ENCODE data around the gene ITGA5.

ITGA5 gene

DNA sequence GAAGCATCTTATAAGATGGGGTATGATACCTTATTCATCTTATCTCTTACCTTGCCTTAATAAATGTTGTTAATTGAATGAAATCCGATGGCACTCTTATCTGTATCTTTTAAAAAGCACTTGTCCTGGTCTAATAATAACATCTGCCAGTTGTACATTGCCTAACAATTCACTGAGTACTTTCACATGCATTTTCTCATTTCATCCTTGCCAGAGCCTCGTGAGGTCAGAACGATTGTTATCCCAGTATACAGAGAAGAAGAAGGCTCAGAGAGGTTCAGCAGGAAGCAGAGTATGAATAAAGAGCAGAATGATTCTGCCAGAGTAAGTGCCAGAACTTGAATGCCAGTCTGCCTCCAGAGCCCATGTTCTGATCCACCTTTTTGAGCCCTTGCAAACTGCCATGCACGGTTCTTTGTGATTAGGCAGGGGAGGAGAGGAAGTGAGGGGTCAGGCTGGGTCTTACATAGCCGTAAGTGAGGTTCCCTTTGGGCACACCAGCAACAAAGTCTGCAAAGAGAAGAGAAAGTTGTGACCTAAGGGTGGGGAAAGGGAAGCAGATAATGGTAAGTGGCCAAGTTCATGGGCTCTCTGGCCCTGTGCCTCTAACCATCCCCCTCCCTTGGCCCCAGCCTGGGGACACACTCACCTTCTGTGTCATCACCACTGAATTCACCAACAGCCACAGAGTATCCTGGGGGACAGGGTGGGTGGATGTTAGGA, 11.7 kb downstream of the ITGA5 start:
- no peak for DNase-seq

DNA sequence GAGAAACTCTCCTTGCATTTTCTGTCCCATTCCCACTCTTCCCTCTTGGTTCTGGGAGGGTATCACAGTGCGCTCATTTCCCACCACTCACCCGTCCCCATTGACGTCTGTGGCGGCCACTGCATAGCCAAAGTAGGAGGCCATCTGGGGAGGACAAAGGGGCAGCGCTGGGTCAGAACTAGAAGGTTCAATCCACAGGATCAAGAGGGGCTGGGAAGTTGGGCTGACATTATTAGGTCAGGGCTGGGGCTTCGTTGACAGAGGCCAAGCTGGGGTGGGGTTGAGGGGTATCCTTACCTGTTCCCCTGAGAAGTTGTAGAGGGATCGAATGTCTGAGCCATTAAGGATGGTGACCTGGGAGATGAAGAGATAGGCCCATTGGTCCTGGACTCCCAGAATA, 13.5 kb downstream of the ITGA5 start:
- DNase-seq = no peak

DNA sequence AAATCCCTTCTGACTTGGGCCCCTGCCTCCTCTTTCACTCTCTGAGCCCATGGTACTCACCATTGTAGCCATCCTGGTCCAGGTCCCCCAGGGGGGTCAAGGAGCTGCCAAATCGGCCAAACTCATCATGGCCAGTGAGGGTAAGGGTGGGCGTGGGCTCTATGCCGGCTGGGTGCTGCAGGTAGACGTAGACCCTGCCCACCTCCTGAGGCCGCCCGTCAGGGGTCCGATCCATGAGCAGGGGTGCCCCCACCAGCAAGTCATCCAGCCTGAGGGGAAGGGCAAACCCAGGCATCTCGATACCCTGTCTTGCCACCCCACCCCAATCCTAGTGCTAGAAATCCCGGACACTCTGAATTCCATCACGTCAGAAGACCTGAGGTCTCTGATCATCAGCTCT, 14.0 kb downstream of the ITGA5 start:
- DNase-seq = no peak

DNA sequence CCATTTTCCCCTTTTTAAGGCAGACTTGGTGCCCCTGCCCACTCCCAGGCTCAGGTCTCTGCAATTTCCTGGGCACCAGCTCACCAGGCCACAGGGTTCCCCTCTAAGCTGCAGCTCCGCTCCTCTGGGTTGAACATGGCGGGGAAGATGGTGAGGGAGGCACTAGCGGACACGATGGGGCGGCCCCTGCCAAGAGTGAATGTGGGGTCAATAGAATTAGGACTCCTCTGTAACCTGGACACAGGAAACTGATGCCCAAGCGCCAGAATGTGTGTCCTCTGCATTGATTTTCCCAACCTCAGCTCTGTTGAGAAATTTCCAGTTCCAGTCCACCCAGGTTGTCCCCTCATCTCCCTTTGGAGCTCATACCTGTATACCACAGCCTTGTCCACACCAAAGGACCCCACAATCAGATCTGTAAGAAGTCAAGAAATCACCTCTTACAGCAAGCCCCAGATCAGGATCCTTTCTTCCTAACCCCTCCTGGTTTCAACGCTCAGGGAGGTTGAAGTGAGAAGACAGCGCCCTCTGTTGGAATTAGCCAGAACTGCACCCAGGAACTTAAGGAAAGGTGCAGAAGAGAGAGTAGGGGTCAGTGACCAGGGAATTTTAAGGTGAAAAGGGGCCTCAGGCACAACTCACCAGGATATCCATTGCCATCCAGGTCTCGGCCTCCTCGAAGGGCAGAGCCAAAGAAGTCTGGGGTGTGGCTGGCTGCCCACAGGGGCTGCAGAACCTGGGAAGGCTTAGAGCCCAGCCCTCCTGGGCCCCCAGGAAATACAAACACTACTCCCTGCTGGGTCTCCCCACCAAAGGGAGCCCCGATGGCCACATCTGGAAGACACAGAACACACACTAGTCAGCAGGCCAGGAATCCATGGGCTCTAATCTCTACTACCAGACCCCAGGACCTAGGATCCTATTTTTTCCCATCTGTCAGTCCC, 14.7 kb downstream of the ITGA5 start:
- peak; percentile 28 for DNase-seq

DNA sequence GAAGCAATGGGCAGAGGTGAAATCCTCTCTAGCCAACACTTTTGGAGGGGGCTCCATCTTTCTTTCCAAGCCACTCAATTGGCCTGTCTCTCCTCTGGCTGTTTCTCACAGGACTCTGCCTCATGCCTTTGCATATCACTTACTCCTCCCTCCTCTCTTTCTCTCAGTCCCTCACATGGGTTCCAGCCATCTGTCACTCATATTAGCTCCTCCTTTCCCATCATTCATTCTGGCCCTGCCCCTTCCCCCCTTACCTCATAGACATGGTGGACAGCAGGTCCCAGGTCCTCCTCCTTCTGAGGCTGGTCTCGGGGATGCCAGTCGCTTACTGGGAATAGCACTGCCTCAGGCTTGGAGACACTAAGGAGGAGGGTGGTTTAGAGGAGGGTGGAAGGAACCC, 17.9 kb downstream of the ITGA5 start:
- DNase-seq = no peak

DNA sequence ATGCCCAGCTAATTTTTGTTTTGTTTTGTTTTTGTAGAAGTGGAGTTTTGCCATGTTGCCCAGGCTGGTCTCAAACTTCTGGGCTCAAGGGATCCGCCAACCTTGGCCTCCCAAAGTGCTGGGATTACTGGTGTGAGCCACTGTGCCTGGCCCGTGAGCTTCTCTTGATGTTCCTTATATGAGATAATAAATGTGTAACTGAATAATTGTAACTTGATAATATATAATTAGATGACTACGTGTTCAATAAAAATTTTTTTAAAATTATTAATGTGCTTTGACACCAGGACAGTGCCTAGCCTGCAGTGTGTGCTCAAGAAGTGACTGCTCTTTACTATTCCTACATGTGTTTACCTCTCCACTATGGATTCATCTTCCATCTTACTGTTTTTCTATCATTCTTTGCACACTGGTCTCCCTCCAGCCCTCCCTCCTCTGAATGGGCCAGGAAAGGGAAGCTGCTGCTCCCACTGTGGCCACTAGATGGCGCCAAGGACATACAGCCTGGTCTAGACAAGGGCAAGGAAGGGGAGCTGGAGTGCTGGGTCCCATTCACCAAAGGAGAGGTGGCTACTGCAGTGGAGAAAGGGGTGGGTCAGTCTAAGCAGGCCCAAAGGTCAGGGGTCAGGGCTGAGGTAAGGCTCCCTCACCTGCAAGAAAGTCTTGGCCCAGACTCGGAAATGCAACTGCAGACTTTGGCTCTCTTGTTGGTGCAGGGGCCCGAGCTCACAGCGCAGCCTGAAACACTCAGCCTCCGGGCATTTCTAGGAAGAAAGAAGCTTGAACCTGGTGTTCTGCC, 19.9 kb downstream of the ITGA5 start:
- peak; percentile 76 for DNase-seq

DNA sequence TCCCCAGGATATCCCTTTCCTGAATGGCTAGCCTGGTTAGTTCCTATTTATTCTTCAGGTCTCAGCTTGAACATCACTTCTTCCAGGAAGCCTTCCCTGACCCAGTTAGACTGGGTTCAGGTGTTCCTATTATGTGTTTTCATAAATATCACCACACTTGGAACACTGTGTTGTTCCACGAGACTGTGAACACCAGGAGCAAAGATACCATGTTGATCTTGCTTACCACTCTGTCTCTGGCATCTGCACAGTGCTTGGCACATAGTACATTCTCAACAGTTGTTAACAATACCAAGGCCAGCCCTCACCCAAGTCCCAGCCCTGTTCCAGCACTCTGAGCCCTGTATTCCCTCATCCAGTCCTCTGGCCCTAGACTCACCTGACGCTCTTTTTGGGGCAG, 20.8 kb downstream of the ITGA5 start:
- no peak for DNase-seq

DNA sequence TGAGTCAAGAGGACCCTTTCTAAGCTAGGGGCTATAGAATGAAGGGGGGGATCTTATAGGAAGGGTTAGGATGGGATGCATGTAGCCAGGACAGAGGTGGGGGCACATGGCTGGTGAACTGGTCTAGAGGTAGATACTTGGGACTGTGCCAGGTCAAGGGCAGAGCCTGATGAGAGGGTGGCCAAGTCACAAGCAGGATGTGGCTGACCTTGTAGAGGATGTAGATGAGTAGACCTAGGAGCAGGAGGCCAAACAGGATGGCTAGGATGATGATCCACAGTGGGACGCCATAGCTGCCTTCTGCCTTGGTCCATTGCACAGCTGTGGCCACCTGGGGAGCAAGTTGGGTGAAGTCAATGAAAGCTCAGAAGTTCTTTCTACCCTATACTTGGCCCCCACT, 21.9 kb downstream of the ITGA5 start:
- DNase-seq = no peak

DNA sequence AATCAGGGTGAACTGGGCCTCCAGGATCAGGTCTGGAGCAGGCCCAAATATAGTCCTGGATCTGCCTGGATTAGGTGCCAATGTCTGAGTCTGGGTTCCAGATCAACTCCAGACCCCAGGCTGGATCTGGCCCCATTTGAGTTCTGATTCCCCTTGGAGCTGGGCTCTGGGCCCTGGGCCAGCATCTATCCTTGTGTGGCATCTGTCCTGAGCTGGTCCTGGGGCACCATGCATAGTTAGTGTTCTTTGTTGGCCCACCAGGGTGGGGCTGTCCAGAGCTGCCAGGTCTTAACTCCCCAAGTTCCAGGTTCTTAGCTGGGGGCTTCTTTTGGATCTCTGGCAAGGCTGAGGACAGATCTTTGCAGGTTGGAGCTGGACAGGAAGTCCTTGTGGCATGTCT, 23.5 kb downstream of the ITGA5 start:
- no peak for DNase-seq

DNA sequence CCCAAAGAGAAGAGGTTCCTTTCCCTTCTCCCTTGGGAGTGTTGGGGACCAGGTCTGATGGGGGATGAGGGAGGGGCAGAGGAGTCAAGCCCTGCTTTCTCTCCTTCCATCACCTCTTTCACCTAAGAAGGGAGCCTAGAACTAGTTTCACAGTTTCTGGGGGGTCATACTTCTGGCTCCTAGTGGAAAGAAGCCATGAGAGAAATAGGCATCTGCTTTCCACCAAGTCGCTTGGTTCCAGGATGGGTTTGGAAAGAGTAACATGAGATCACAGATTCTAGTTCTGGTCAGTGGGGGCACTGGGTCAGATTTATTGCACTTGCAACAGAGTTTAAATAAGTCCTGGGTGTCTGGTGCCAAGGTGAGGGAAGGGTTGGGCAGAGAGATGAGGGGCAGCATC, 24.1 kb downstream of the ITGA5 start:
- DNase-seq = no peak

DNA sequence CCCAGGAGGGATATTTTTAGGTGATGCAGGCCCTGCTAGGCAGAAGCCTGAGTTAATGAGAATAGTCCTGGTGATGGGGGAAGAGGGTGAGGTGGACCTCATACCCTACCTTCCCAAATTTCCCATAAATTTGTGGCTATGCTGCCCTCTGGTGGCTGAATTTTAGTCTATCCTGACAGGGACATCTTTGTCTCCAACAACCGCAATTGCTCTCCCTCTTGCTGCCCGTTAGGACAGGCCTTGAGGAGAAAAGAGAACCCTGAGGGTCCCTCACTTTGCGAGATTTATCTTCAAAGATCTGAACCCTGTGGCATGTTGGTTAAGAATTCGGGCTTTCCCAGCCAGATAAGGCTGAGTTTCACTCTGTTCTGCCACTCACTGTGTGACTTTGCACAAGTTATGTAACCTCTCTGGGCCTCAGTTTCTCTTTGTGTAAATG, 24.8 kb downstream of the ITGA5 start:
- peak; percentile 42 for DNase-seq

DNA sequence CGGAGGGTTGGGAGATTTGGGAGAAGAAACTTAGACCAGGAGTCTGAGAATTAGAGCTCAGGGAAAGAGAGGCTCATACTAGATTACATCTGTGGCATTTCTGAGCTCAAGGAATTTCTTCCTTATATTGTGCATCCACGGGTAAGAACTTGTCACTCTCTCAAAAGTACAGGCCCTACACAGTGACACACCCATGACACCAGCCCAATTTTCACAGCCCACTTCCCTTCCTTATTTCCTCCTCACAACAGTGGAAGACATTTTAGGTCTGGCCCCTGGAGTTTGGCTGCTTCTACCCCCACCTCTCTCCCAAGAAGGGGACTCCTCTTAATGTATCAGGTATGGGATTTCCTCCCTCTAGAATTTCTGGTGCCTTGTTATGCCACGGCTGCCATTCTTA, 25.3 kb downstream of the ITGA5 start:
- DNase-seq = peak; percentile 20

DNA sequence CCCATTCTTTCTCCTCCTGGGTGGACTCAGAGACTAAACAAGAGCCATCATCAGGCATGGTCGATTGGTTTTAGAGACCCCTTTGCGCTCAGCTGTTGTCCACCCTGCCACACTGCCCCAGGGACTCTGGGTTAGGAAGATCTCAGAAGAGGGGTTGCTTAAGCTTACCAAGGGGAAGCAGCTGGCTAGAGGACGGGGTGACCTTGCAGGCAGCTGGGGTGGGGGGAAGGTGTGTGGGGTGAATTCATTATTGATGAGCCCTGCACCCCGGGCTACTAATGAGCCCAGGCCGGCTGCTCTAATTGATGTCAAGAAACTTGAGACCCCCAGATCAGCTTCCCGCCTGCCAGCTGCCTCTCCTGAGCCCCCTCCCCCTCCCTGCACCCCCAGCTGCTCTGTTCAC, 25.9 kb downstream of the ITGA5 start:
- DNase-seq = no peak

DNA sequence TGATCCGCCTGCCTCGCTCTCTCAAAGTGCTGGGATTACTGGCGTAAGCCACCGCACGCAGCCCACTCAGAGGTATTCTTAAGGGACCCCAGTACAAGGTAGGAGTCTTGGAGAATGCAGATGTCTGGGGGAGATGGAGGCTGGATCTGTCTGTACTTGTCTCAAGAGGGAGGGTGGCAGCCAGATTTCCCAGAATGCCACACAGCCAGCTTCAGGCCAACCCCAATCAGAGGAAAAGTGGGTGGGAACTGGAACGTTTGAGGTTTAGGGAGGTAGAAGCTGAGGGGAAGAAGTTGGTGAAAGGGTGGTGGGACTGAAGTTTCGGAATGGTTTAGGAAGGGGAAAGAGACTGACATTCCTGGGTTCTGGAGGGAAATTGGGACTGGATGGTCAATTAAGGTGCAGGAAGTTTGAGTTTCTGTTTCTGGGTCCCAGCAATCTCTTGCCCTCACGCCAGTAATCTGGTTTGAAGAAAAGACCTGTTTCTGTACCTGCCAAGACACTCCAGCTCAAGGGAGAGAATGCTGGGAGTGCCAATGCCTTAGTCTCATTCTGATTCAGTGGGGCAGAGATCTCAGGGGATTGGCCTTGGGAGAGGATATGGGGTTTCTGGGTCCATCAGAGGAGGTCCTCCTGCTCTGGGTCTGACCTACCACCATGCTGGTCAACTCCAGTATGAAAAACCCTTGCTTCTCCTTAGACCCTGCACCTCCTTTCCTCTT, 26.4 kb downstream of the ITGA5 start:
- DNase-seq = no peak

DNA sequence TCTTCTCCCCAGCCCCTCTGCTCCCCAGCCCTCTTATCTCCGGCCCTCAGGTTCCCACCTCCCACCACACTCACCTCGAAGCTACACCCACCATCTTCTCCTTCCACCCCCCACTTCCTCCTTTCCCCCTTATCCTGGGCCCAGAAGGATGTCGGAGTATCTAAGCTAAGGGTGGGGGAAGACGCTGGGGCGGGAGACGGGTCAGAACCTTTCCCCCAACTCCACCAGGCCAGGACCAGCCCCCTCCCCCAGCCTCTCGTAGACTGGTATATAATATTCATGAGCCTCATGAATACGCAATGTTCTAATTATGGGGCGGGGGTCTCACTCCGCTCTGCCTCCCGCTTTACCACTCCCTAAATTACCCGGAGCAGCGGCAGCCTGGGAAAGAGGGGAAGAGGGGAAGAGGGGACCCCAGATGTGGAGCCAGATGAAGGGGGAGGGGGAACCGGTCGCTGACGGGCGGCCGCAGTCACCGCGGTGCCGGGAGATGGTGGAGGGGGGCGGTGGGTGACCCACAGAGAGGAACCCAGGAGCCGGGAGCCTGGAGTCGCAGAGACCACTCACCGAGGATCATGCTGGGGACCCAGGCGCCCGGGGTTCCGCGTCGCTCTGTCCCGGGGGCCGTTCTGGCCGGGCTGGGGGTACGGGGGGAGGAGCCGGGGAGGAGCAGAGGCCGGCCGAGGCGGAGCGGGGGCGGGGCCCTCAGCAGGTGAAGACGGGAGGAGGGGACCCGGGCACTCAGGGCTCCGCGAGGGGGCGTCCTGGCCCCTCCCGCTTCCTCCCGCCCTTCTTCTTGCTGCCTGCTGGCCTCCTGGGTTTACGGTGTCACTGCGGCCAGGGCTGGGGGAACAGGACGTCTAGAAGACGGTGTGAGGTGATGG, 28.2 kb downstream of the ITGA5 start:
- peak; percentile 65 for DNase-seq

DNA sequence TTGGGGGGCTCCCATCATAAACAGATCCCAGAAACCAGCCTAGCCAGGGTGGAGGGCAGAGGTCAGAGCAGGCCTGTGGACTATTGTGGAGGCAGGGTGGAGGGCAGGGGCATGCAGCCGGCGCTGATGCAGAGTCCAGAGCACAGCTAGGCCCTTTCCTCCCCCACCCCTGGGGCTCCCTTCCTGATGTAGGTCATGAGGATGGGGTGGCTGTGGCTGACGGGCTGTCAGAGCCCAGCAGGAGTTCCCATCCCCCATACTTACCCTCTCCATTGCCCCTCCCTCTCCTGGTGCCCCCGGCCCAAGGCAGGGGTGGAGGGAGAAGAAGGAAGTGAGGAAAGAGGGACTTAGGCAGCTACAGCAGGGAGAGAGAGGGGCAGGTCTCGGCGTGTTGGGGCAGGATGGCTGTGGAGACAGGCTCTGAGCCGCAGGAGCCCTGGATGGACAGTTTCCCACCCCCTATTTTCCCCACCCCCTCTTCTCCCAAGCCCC, 28.8 kb downstream of the ITGA5 start:
- DNase-seq = peak; percentile 65

DNA sequence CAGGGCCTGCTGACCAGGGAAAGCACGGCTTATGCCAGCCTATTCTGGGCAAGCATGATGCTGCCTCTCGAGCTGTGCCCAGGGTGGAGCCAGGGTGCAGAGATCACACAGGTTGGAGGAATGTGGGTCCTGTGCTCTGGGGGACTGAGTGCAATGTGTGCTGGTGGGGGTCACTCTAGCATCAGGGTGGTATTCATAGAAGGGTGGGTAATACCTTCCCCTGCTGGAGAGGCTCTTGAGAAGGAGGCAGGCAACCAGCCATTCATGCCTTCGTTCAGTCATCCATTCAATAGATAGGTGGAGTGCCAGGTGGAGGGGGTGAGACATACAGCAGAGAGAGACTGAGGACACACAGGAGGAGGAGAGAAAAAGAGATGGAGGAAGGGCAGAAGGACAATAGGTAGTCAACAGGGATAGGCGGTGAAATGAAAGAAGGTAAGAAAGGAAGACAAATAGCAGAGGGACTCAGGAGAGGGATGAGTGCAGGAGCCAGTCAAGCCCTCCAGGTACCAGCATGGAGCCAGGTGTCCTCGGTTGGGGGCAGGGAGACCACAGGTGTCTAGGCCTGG, 29.4 kb downstream of the ITGA5 start:
- DNase-seq = no peak

DNA sequence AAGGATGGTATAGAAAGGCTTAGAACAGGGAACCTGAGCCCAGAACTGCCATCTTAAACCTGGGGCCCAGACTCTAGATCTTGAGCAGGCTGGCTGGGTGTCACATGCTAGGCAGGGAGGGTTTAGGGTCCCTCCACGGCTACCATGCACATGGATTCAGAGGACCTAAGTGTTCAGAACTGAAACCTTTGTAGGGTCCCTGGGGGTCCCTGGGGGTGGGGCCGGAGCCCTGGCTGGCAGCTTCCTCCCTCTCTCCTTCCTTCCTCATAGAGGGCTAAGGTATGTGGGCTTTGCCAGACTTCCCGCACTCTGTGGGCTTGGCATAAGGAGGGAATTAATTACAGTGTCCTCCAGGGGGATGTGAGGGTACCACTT, 29.9 kb downstream of the ITGA5 start:
- DNase-seq = no peak

DNA sequence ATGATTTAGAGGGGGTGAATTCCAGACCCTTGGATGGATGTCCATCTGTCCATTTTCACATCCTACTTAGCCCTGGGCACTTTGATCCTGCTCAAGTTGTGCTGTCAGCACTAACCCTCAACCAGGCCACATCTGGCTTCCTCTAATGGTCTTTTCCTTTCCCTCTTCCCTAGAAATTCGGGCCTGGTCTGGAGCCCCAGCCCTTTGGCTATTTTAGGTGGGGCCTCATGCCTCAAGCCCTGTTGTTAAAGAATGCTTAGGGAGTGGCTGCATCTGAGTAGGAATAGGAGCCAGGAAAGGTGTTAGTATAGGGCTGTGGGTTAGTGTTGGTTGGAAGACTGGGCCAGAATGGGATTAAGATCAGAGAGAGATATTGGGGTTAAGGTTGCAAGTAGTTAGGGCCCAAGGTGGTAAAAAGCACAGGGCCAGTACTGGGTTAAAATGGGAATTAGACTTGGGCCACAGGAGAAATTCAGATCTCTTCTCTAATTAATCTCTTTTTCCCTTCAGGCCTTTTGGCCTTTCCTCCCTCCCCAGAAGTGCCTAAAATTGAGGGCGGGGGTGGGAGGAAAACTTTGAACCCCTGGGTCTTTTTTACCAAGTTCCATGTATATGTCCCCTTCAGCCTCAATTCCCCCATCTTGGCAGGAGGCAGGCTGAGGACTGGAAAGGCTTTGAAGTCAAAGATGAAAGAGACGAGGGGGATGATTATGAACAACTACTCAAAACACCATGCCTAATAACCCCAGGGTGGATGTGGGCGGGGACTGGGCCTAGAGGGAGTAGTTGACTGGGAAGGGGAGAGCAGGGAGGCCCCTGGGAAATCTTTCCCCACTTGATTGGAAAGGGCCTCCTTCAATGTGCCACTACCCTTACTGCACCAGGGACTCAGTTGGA, 30.6 kb downstream of the ITGA5 start:
- DNase-seq = no peak

DNA sequence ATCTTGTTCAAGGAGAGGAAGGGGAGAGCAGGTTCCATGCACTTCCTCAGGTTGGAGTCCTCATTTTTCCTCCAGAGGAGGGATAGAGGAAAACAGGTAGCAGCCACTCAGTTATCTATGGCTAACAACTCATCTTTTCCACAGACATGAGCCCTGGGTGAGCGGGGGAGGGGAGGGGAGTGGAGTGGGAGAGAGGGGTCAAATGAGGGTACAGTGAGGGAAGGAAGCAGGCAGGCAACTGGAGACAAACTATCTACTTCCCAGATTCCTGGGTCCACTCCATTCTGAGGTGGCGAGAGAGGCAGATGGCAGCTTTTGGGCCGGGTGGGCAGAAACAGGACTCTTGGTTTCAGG, 32.0 kb downstream of the ITGA5 start:
- no peak for DNase-seq
